ENCODE measurements around the gene HOGA1.

- TF ChIP-seq EZH2 (optimal IDR thresholded peaks at IDR 0.05; ENCODE audit: low read depth, low read length) (no peak), EZH2phosphoT487 (IDR thresholded peaks at IDR 0.05; ENCODE audit: low read length) (no peak)
- TF ChIP-seq, protein P1, sequence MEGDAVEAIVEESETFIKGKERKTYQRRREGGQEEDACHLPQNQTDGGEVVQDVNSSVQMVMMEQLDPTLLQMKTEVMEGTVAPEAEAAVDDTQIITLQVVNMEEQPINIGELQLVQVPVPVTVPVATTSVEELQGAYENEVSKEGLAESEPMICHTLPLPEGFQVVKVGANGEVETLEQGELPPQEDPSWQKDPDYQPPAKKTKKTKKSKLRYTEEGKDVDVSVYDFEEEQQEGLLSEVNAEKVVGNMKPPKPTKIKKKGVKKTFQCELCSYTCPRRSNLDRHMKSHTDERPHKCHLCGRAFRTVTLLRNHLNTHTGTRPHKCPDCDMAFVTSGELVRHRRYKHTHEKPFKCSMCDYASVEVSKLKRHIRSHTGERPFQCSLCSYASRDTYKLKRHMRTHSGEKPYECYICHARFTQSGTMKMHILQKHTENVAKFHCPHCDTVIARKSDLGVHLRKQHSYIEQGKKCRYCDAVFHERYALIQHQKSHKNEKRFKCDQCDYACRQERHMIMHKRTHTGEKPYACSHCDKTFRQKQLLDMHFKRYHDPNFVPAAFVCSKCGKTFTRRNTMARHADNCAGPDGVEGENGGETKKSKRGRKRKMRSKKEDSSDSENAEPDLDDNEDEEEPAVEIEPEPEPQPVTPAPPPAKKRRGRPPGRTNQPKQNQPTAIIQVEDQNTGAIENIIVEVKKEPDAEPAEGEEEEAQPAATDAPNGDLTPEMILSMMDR (IDR thresholded peaks at IDR 0.05; ENCODE audit: low read length) = no peak
Observed at GRCh38 chr10:97551271-97551670, 32.9 kb upstream of the HOGA1 start.
